GM12878 (cell line): ENCODE results near the gene IGF1R. TPM values are rescaled to one million over a fixed set of nuclear protein-coding genes. Genes with fewer than 3 reads are reported as not detected.
A peak's percentile ranks its signal among the peaks of the same experiment; 100 is the strongest.

Experiments
- ATAC-seq: fragments of 200-7000 bp; cut with Tn5 transposase; 3 replicates; pipeline ENCODE4 v1.9.1; 2020; ENCODE audit warnings: mild to moderate bottlenecking, moderate library complexity
- BruUV-seq: library from RNA; stranded (reverse); fragments of 400-500 nt; replicated peaks from 2 replicates; lab custom pipeline; 2021; lab: Mats Ljungman, UMichigan
- CTCF ChIA-PET: fragments of 300-600 bp; sonication (Branson Sonifier 250); formaldehyde crosslinking; extraction: SDS; loops from one replicate; lab custom pipeline; 2021; ENCODE audit warnings: inconsistent platforms; lab: Yijun Ruan, JAX
- POLR2A ChIA-PET: fragments of 350-600 bp; formaldehyde crosslinking; extraction: SDS; loops from one replicate; lab custom pipeline; 2021; ENCODE audit warnings: inconsistent platforms; lab: Charles Lee
- RAD21 ChIA-PET: fragments of 300-600 bp; sonication (Branson Sonifier 250); formaldehyde crosslinking; loops from one replicate; lab custom pipeline; 2023; ENCODE audit warnings: antibody characterized with exemption; ENCODE audit not compliant: unreplicated experiment; lab: Charles Lee
- SMC1A ChIA-PET: fragments of 300-600 bp; sonication (Branson Sonifier 250); formaldehyde crosslinking; loops from one replicate; lab custom pipeline; 2023; ENCODE audit not compliant: unreplicated experiment, uncharacterized antibody; lab: Charles Lee
- DNase-seq: peaks from one replicate; pipeline ENCODE4 v3.0.0-alpha.2; 2011; ENCODE audit warnings: low read depth, low spot score
- FAIRE-seq: peaks from 3 replicates; lab custom pipeline; 2011; peaks lifted over from hg19 to GRCh38; lab: Jason Lieb, UNC
- H2AFZ ChIP-seq: 2 replicates; pipeline ENCODE4 v1.6.0; 2011; ENCODE audit warnings: low read depth, low read length, control low read depth; ENCODE audit not compliant: control insufficient read depth
- H3K27ac ChIP-seq: 2 replicates; pipeline ENCODE4 v1.5.1; 2011; ENCODE audit warnings: control low read depth; ENCODE audit not compliant: control insufficient read depth, insufficient read depth
- H3K27me3 ChIP-seq, 2 experiments: replicated peaks in 1 of 2; 2 replicates each; pipeline versions ENCODE4 v1.6.0 to v1.6.1; 2011; ENCODE audit warnings: low read length in 1 of 2; ENCODE audit not compliant: control insufficient read depth in 2 of 2, insufficient read depth in 2 of 2
- H3K36me3 ChIP-seq, 2 experiments: 2 replicates each; pipeline ENCODE4 v1.5.1; 2011; ENCODE audit warnings: low read length in 1 of 2; ENCODE audit not compliant: control insufficient read depth in 2 of 2, insufficient read depth in 2 of 2
- H3K4me1 ChIP-seq: 2 replicates; pipeline ENCODE4 v1.6.1; 2011; ENCODE audit warnings: mild to moderate bottlenecking, low read length, moderate library complexity, mixed read lengths; ENCODE audit not compliant: control insufficient read depth, insufficient read depth
- H3K4me2 ChIP-seq: 2 replicates; pipeline ENCODE4 v1.6.0; 2011; ENCODE audit warnings: control low read depth; ENCODE audit not compliant: control insufficient read depth, insufficient read depth
- H3K4me3 ChIP-seq: fragments of 200-600 bp; sonication (generic); 2 replicates; pipeline ENCODE4 v1.5.1; 2016
- H3K79me2 ChIP-seq: 2 replicates; pipeline ENCODE4 v1.6.0; 2011; ENCODE audit warnings: low read length; ENCODE audit not compliant: control insufficient read depth, insufficient read depth
- H3K9ac ChIP-seq: 2 replicates; pipeline ENCODE4 v1.8.0; 2011; ENCODE audit warnings: low read length, control low read depth, mixed read lengths; ENCODE audit not compliant: control insufficient read depth, insufficient read depth
- H3K9me3 ChIP-seq: replicated peaks from 3 replicates; pipeline ENCODE4 v1.5.1; 2011; ENCODE audit warnings: mild to moderate bottlenecking, low read length; ENCODE audit not compliant: control insufficient read depth, insufficient read depth
- H4K20me1 ChIP-seq: 2 replicates; pipeline ENCODE4 v1.6.0; 2011; ENCODE audit not compliant: control insufficient read depth, insufficient read depth
- HDGF ChIP-seq: fragments of 450-650 bp; IDR thresholded peaks from 2 replicates; pipeline ENCODE4 v1.6.1; 2016; ENCODE audit warnings: antibody characterized with exemption
- KLF5 ChIP-seq: fragments of 450-650 bp; IDR thresholded peaks from 2 replicates; pipeline ENCODE4 v1.6.1; 2014; ENCODE audit warnings: mild to moderate bottlenecking; ENCODE audit not compliant: partially characterized antibody
- MEF2B ChIP-seq: fragments of 450-650 bp; IDR thresholded peaks from 2 replicates; pipeline ENCODE4 v1.6.1; 2018; ENCODE audit warnings: mild to moderate bottlenecking, moderate library complexity; ENCODE audit not compliant: partially characterized antibody, poor library complexity, severe bottlenecking
- RAD51 ChIP-seq: fragments of 450-650 bp; IDR thresholded peaks from 2 replicates; pipeline ENCODE4 v1.6.1; 2016; ENCODE audit warnings: moderate library complexity, mild to moderate bottlenecking, inconsistent platforms
- SREBF1 ChIP-seq: IDR thresholded peaks from 2 replicates; pipeline ENCODE4 v1.6.1; 2012; ENCODE audit warnings: mild to moderate bottlenecking, low read length
- USF1 ChIP-seq: IDR thresholded peaks from 2 replicates; pipeline ENCODE4 v1.6.1; 2011; ENCODE audit warnings: borderline replicate concordance, low read depth, mild to moderate bottlenecking, moderate library complexity, mixed read lengths, low read length; ENCODE audit not compliant: insufficient read depth; ENCODE audit errors: extremely low read length
- WGBS: methylation state at CpG from one replicate; pipeline ENCODE4 v1.1.6; 2016; ENCODE audit warnings: low lambda C conversion rate; ENCODE audit not compliant: insufficient replicate concordance, insufficient coverage; ENCODE audit errors: missing lambda C conversion rate; 5-methylcytosine and 5-hydroxymethylcytosine counted together
- in situ Hi-C: fragments of 300-500 bp; cut with MboI; formaldehyde crosslinking; loops from 9 replicates; pipeline ENCODE4 v1.14.3; 2018; ENCODE audit warnings: mixed read lengths
- intact Hi-C: fragments of 100-400 bp; cut with micrococcal nuclease; formaldehyde crosslinking; loops from one replicate; pipeline ENCODE4 v1.14.2; 2022; ENCODE audit not compliant: unreplicated experiment
- polyA plus RNA-seq, 11 experiments: library from polyadenylated mRNA; depleted of rRNA in 4 of 11; unstranded in 6 of 11; stranded (reverse) in 5 of 11; fragments of >200 nt; fragmentation: Nextera tagmentation in 4 of 11; fragmentation: Illumina TruSeq in 1 of 11; extraction: Ambion mirVana in 4 of 11; extraction: Trizol in 1 of 11; gene quantifications; 1 replicate in 1 of 11; 2 replicates in 10 of 11; pipeline versions ENCODE4 v1.2.1 to v1.2.3, GENCODE V29; 2011 to 2016; ENCODE audit warnings: inconsistent platforms in 2 of 11, missing spikeins in 2 of 11, low read depth in 1 of 11
- total RNA-seq, 4 experiments: library from RNA; depleted of rRNA in 3 of 4; stranded (reverse); fragments of >200 nt in 3 of 4; fragmentation: Illumina TruSeq in 1 of 4; extraction: Trizol in 1 of 4; gene quantifications; 2 replicates each; pipeline versions ENCODE4 v1.2.1 to v1.2.3, GENCODE V29; 2013 to 2021

Gene IGF1R
- total and polyA plus RNA-seq, 10 of the 15 experiments (the other 5 are each of a cell fraction or from before 2014, with no cell fraction given) = 0.03 to 2.7 (median 0.66) TPM

DNA sequence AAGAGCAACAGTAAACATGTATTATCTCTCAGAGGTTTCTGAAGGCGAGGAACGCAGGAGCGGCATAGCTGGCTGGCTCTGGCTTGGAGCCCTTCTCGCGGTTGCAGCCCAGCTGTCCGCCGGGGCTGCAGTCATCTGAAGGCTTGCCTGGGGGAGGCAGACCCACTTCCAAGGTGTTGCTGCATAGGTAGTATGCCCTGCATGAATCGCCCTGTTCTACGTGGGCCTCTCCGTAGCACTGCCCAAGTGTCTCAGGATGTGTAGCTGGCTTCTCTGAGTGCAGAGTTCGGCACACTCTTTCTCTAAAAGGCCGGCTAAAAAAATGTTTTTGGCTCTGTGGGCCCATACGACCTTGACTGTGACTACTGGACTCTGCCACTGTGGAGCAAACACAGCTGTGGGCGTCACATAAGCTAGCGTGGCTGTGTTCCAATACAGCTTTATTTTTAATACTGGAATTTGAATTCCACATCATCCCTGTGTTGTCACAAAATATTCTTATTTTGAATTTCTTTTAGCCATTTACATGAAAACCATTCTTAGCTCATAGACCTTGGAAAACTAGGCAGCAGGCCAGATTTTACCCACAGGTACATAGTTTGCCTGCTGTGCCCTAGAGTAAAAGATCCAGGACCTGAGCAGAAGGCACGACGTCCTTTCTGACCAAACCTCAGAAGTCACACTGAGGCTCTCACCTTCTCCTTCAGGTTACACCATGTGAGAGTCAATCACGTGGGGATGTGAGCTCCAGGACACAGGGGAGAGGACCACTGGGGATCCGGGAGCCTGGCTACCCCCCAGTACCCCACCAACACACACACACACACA lies 303.4 kb downstream of the IGF1R start:
- H3K9ac ChIP-seq = 0 out of 2 replicates have a peak overlapping the region, but pooled peaks have one; percentile 23
- 72% methylated on average over 19 of the region's 19 CpGs for WGBS
- no peak for ATAC-seq
- peak overlapping the region; percentile 61 for H3K4me2 ChIP-seq
- no peak for TF ChIP-seq SREBF1
- TF ChIP-seq RAD51 = peak; percentile 82
- peak; percentile 12 for TF ChIP-seq MEF2B
- peak; percentile 47 for TF ChIP-seq USF1
- TF ChIP-seq HDGF = 0 out of 2 replicates have a peak, but pooled peaks have one; percentile 43
- no peak for TF ChIP-seq KLF5
- FAIRE-seq = no peak
- SMC1A ChIA-PET = interaction anchor here (1.1 to 4.6 kb wide), 21 partner anchors 8 to 173 kb away, joined by 3 to 63 read pairs (median 8); no protein-coding TSS in a partner anchor
- BruUV-seq = no TSS peak
- POLR2A ChIA-PET = interaction anchor here (0.5 to 2.3 kb wide), 4 partner anchors 8 to 78 kb away, joined by 5 to 18 read pairs (median 10); no protein-coding TSS in a partner anchor
- H3K27ac ChIP-seq = peak overlapping the region; percentile 51
- RAD21 ChIA-PET = interaction anchor here (0.8 to 4.4 kb wide), 16 partner anchors 8 to 140 kb away, joined by 3 to 47 read pairs (median 7); no protein-coding TSS in a partner anchor
- H3K27me3 ChIP-seq = no peaks in the 10 kb centered on the region
- H3K9me3 ChIP-seq = no peaks in the 10 kb centered on the region
- peaks cover 25% of the 10 kb centered on the region for H3K4me1 ChIP-seq
- H2AFZ ChIP-seq = peak overlapping the region; percentile 39; the same call in 1 of the 2 replicates
- H3K4me3 ChIP-seq = peak overlapping the region; percentile 3; the same call in 1 of the 2 replicates
- no peaks in the 10 kb centered on the region for H3K36me3 ChIP-seq
- intact Hi-C loops = loop anchor here (1.0 to 5.0 kb wide), 4 partner anchors 13 to 174 kb away; no protein-coding TSS in a partner anchor
- DNase-seq = no peak
- CTCF ChIA-PET = interaction anchor here (0.6 to 2.9 kb wide), 16 partner anchors 8 to 295 kb away, joined by 3 to 15 read pairs (median 4); no protein-coding TSS in a partner anchor
- no peaks in the 10 kb centered on the region for H4K20me1 ChIP-seq
- H3K79me2 ChIP-seq = no peaks in the 10 kb centered on the region
- in situ Hi-C loops = no loop called here
